ENCODE data around the gene FOXO3.

DNA sequence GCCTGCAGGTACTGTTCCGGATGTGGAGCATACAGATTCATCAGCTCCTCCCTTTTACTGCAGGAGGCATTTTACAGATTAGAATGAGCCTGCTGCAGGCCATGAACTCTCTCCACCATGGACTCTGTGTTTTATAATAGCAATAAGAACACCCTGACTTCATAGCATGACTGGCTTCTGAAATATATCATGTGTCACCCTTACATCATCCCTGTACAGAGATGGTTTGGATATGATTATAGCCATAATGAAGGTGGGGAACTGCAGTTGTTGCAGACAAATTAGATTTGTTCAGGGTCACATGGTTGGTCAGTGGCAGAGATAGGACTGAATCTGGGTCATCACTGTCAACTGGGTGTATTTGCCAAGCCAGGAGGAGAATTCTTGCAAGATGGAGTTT lies 100.7 kb downstream of the FOXO3 start:
- TF ChIP-seq EZH2 (IDR thresholded peaks at IDR 0.05; ENCODE audit: borderline replicate concordance, low read length): no peak
- no peak for TF ChIP-seq CTCF (conservative IDR thresholded peaks at IDR 0.05 in 1 of 2, IDR thresholded peaks at IDR 0.05 in 1 of 2; ENCODE audit: extremely low read depth in 1 of 2, insufficient read depth in 1 of 2, low read depth in 1 of 2, low read length in 2 of 2)

All from mammary epithelial cell (primary cell).